Mammary epithelial cell (primary cell): ENCODE results near the gene MIB1.

ENCODE experiments used
- EZH2 ChIP-seq: IDR thresholded peaks from 2 replicates; pipeline ENCODE4 v1.6.1; 2012; ENCODE audit warnings: low read length, inconsistent platforms, borderline replicate concordance
- TF ChIP-seq, protein P1 (sequence below), 2 donors: IDR thresholded peaks in 1 of 2; conservative IDR thresholded peaks in 1 of 2; 2 replicates each; pipeline ENCODE4 v1.5.1; 2011 to 2012; ENCODE audit warnings: inconsistent platforms in 2 of 2, low read length in 2 of 2, mild to moderate bottlenecking in 2 of 2, control low read depth in 1 of 2, low read depth in 1 of 2; ENCODE audit not compliant: insufficient read depth in 1 of 2; ENCODE audit errors: extremely low read depth in 1 of 2

GRCh38 chr18:21834299-21834660 is 93.7 kb downstream of the MIB1 start:
- no peak for TF ChIP-seq EZH2
- TF ChIP-seq, protein P1, sequence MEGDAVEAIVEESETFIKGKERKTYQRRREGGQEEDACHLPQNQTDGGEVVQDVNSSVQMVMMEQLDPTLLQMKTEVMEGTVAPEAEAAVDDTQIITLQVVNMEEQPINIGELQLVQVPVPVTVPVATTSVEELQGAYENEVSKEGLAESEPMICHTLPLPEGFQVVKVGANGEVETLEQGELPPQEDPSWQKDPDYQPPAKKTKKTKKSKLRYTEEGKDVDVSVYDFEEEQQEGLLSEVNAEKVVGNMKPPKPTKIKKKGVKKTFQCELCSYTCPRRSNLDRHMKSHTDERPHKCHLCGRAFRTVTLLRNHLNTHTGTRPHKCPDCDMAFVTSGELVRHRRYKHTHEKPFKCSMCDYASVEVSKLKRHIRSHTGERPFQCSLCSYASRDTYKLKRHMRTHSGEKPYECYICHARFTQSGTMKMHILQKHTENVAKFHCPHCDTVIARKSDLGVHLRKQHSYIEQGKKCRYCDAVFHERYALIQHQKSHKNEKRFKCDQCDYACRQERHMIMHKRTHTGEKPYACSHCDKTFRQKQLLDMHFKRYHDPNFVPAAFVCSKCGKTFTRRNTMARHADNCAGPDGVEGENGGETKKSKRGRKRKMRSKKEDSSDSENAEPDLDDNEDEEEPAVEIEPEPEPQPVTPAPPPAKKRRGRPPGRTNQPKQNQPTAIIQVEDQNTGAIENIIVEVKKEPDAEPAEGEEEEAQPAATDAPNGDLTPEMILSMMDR (conservative IDR thresholded peaks at IDR 0.05 in 1 of 2, IDR thresholded peaks at IDR 0.05 in 1 of 2; ENCODE audit: extremely low read depth in 1 of 2, insufficient read depth in 1 of 2, low read depth in 1 of 2, low read length in 2 of 2), result no peak
